ENCODE results near the gene PPP1R14B.

Gene PPP1R14B, protein sequence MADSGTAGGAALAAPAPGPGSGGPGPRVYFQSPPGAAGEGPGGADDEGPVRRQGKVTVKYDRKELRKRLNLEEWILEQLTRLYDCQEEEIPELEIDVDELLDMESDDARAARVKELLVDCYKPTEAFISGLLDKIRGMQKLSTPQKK

DNA sequence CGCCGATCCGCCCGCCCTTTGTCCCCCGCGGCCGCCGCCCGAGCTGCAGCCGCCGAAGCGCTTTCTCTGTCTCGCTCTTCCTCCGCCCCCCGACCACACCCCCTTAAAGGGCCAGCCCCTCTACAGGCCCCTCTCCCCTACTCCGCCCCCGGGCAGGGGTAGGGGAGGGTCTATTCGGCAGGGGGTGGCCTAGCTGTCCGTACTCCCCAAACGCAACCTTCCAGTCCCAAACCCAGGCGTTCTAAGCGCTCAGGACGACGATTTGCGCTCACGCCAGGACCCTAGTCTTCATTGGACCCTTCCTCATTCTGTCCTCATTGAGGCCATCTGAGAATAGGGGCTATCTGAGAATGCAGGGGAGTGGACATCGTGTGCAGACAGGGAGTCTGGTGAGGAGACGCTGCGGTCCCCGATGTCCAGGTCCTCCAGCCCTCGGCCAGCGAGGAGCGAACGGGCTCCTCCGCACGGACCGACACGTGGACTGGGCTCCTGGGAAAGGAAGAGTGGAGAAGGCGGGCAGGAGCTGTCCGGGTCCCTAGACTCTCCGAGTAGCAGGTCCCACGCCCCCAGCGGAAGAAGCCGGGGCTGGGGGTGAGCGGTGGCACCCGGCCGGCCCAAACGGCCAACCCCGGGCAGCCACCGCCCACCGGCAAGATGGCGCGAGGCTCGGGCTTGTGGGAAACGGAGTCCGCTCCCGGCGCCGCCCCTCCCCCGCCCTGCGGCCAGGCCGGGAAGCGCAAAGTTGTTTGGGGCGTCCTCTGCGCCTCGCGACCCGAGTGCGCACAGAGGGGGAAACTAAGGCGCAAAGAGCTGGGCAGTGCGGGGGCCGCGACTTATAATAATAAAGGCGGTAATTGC, at the start of gene PPP1R14B:
Gene PPP1R14B (minus strand): TSS at position 73 of the 858 bp plus-strand sequence. CDS start 270 bp downstream, outside the sequence.
- peak; percentile 91 to 92 for DNase-seq

DNA sequence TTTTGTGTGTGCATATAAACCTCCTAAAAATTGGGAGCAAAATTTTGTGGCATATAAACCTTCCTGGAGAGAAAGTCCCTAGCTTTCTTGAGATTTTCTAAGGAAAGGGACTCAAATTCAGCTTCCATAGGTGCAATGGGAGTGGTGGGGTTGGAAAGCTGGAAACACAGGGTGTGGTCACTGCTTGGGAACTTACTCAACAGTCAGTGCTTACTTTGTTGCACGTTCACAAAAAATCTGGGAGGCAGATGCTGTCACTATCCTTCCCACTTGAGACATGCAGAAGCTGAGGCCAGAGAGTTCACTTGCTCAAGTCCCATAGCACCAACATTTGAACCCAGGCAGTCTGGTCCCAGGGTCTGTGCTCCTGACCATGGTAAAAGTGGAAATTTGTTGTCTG, 49.5 kb upstream of the PPP1R14B start:
- no peak for DNase-seq

DNA sequence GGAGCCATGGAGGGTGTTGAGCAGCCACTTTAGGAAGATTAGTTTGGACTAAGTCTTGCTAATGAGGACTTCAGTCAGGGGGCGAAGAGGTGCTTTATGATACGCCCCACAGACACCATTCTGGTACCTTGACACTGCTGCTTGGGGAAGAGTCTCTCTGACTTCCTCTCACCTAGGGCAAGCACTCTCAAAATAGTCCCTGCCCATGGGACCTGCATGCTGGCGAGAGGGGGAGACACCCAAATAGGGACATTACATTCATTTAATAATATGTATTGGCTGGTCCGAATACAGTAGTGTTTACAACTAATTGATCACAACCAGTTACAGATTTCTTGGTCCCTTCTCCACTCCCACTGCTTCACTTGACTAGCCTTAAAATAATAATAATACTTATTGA, 49.0 kb upstream of the PPP1R14B start:
- no peak for DNase-seq

DNA sequence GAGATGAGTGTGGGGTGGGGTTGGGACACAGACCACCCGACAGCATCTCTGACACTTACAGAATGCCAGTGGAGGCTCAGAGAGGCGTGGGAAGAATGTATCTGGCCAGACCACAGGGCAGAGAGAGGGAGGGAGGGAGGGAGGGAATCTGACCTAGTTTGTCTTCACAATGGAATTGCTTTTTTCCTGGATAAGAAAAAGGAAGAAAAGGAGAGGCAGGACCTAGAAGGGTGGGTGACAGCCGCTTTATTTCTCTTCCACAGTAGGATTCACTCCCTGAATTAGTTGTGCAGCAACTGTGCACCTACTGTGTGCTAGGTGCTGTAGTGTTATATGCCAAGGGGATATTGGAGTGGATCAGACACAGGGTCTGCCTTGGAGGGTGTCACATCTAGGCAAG, 48.0 kb upstream of the PPP1R14B start:
- DNase-seq: no peak

DNA sequence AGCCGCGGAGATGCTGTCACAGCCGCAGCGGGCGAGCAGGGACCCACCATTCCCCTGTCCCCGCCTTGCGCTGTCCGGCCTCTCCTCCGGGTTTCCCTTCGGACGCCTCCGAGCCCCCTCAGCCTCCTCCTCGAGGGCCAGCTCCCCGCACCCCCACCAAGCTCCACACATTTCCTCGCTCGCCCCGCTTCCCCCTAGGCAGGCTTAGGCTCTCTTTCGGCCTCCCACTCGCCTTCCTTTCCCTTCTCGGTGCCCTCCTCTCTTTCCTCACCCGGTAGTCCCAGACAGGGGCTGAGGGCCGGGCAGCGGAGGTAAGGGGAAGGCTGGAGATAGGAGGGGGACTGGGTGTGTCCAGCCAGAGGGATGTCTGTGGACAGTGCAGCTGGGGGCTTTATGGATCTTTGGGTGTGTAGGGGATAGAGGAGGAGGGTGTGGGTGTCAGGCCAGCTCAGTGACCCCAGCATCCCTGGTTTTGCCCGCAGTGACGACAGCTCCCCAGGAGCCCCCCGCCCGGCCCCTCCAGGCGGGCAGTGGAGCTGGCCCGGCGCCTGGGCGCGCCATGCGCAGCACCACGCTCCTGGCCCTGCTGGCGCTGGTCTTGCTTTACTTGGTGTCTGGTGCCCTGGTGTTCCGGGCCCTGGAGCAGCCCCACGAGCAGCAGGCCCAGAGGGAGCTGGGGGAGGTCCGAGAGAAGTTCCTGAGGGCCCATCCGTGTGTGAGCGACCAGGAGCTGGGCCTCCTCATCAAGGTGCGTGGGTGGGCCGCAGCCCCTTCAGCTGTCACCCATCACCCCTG, 45.9 kb upstream of the PPP1R14B start:
- no peak for DNase-seq

DNA sequence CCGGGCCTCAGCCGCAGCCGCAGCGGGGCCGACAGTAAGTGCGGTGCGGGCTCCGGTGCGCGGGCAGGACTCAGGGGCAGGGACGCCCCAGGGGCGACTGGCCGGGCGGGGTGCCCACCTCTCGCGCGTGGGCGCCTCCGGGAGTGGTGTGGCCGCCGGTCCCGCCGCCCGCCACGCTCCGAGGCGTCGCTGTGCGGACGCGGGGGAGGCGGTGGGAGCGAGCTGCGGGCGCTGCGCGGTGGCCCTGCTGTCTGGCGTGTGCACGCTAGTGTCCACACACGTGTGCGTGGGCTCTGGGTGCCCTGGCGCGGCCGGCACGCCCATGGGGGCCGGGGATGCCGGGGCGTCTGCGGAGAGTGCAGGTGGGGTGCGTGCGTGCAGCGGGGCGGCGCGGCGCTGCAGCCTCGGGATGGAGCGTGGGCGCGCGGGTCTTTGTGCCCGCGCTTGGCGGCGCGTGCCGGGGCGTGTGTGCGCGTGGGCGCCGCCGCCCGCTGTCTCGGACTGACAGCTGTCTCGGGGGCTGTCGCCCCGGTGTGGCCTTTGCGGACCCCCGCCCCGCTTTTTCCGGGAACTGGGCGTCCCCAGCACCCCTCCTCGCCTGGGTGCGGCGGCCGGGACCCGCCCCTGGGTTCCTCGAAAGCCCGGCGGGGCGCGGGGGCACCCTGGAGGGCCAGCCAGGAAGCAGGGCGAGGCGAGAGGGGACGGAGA, 45.2 kb upstream of the PPP1R14B start:
- no peak for DNase-seq

DNA sequence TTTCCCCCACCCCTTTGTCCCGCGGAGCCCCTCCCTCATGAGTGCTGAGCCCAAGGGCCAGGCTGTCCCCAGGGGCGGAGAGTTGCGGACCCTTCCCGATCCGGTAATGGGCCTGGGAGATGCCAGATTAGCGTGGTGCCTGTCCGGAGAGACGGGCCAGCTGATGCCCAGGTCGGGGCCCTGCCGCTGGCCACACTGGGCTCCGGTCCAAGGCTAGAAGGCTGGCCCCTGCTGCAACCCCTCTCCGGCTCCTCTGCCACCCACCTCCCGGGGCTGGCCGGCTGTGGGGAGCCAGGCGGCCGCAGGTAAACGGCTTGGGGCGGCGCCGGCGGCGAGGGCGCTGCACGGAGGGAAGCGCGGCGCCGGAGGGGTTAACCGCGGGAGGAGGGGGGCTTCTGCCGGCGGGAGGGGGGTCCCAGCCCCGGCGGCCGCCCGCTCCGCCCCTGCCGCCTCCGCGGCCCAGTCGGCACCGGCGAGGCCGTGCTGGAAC, 44.6 kb upstream of the PPP1R14B start, which contains the start of gene KCNK4:
Gene KCNK4 (plus strand): TSS at position 41 of the 490 bp plus-strand sequence. CDS start 1,717 bp downstream, outside the sequence.
- DNase-seq: no peak

DNA sequence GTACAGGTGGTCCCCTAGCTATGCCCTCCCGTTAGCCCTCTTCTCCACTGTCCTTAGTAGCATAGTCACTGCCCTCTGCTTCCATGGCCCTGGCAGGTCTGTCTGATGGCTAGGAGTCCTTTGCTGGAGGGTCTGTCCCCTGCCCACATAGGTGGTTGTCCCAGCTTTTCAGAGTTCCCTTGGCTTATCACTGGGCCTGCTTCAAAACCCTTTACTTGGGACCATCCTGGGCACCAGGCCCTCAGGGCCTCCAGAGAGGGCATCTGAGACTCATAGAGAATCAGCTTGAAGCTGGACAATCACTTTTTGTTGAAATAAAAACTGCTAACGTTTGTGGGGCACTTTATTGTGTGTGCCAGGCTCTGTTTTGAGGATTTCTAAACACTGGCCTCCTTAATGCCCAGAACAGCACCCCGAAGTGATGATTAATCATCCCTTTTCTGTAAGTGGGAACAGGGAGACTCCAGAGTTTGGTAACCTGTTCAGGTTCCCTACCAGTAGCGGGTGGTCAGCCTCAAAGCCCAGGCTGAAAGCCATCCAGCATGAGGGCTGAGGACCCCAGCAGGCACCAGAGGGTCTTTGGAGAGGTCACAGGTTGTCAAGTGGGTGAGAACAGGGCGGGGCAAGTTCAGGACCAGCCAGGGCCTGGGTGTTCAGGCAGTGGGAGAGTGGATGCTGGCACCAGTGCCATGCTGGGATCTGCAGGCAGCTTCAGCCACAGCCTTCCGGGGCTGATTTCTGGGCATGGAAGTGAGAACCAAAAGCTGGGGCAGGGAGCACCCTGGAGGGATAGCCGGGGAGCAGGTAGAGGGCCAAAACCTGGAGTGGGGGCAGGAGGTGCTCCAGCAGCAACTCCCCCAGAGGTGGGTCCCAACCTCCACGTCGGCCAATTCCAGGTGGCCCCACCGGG, 43.9 kb upstream of the PPP1R14B start:
- DNase-seq: no peak

DNA sequence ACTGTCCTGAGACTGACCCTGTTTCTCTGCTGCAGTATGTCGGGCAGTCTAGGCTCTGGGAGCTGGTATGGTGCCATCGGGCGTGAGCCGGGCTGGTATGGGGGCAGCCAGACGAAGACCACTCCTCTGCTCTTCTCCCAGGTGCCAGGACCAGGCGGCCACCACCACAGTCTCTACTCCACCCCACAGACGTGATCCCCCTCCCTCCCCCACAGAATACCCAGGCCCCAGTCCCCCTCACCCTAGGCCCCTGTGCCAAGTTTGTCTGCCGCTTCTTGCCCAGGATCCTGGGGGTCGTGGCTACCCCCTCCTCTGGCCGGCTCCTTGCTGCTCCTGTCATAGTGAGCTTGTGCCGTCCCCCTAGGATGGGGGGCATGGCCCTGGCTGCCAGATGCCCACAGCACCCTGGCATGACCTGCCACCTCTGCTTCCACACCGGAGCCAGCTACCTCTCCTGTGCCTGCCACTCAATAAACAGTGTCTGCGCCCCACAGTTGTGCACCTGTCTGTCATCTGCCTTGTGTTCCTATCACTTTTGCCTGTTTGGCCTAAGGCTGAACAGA, 42.3 kb upstream of the PPP1R14B start:
- no peak for DNase-seq

DNA sequence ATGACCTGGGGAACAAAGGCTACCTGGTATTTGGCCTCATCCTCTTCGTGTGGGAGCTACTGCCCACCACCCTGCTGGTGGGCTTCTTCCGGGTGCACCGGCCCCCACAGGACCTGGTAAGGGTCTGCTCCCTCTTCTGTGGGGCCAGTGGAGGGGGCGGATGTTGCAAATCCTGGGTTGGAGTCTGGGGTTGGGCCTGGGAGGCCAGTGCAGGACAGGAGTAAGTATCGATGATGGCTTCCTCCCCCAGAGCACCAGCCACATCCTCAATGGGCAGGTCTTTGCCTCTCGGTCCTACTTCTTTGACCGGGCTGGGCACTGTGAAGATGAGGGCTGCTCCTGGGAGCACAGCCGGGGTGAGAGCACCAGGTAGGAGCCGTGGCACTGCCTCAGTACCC, 41.6 kb upstream of the PPP1R14B start:
- no peak for DNase-seq

DNA sequence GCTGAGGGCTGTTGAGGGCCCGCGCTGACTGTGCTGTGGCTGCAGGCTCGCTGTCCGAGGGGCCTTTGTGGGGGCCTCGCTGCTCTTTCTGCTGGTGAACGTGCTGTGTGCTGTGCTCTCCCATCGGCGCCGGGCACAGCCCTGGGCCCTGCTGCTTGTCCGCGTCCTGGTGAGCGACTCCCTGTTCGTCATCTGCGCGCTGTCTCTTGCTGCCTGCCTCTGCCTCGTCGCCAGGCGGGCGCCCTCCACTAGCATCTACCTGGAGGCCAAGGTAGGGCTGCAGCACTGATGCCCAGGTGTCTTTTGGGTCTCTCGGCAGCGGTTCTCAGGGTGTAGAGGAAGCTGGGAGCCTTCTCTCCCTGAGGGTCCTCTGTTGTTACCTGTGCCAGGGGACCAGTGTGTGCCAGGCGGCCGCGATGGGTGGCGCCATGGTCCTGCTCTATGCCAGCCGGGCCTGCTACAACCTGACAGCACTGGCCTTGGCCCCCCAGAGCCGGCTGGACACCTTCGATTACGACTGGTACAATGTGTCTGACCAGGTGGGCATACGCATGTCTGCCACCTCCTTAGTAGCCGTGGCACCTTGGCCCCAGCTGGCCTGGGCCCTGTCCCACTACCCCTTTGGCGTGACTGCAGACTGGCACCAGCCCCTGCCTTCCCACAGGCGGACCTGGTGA, 41.1 kb upstream of the PPP1R14B start:
- no peak for DNase-seq

DNA sequence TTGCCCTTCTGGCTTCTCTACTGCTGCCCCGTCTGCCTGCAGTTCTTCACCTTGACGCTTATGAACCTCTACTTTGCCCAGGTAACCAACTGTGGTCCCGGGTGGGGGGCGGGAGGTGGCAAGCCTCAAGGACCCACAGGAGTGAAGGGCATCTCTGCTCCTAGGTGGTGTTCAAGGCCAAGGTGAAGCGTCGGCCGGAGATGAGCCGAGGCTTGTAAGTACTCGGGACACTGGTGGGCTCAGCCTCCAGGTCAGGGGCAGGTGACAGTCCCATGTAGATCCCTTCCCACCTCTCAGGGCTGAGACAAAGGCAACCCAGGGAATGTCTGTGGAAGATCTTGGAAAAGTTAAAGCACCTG, 40.0 kb upstream of the PPP1R14B start:
- no peak for DNase-seq

DNA sequence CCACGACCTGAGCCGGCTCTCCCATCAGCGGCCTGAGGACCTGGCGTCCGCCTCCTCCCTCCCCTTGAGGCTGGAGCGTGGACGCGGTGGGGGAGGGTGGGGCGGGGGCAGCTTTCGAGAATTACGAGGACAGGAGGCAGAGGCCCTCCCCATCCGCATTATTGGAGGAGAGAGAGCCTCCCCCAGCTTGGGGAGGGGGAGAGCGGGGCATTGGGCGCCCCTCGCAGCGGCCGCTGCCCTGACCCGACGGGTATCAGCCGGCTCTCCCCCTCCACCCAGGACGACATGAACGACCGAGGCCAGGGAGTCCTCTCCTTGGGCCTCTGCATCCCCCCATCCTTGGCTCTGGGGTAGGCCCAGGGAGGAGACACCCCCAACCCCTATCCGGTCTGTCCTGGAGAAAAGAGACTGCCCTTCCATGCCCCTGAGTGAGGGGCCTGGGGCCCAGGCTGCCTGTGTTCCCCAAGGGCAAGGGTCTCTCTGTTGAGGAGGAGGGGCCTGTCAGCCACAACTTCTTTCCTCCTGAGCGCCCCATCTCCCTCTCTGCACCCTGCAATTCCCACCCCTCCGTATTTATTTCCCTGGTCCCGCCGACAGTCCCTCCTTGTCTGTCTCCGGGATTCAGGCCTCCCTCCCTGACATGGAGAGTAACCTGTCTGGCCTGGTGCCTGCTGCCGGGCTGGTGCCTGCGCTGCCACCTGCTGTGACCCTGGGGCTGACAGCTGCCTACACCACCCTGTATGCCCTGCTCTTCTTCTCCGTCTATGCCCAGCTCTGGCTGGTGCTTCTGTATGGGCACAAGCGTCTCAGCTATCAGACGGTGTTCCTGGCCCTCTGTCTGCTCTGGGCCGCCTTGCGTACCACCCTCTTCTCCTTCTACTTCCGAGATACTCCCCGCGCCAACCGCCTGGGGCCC, 39.4 kb upstream of the PPP1R14B start:
- DNase-seq: no peak

DNA sequence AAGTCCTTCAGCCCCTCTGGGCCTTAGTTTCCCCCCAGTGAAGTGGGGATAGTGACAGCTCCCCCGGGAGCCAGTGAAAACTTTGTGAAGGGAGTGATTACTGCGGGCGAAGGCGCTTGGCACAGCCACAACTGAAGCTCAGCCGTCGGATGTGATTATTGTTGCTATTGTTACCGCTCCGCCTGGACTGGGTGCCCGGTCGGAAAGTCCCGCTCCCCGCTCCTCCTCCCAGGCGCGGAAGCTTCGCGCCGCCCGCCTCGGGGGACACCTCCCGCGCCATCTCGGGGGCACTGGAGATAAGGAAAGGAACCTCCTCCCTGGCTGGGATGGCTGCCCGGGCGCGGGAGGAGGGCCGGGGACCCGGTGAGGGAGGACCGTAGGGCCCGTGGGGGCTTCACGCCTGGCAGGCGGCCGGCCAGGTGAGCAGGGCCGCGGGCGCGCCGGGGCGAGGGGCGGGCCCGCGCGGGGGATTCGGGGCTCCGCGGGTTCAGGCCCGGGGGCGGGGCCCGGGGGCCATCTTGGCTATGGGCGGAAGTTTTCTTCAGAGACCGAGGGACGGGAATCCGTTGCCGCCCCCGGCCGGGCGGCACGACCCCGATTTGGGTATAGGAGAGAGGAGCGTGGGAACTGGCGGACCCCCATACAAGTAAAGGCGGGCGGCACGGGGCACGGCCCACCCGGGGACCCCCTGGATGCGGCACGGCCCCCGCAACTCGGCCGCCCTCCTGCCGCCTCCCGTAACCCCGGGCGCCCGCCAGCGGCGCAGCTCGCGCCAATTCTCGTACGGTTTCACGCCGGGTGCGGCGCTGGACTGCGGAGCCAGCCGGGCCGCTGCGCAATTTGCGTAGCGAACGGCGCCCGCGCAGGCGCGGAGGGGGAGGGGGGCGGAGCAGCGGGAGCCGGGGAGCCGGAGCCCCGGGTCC, 38.5 kb upstream of the PPP1R14B start, which contains the start of gene GPR137:
Gene GPR137 (plus strand): TSS at position 887 of the 923 bp plus-strand sequence. CDS start 677 bp downstream, outside the sequence.
- DNase-seq: peak; percentile 62 to 84

DNA sequence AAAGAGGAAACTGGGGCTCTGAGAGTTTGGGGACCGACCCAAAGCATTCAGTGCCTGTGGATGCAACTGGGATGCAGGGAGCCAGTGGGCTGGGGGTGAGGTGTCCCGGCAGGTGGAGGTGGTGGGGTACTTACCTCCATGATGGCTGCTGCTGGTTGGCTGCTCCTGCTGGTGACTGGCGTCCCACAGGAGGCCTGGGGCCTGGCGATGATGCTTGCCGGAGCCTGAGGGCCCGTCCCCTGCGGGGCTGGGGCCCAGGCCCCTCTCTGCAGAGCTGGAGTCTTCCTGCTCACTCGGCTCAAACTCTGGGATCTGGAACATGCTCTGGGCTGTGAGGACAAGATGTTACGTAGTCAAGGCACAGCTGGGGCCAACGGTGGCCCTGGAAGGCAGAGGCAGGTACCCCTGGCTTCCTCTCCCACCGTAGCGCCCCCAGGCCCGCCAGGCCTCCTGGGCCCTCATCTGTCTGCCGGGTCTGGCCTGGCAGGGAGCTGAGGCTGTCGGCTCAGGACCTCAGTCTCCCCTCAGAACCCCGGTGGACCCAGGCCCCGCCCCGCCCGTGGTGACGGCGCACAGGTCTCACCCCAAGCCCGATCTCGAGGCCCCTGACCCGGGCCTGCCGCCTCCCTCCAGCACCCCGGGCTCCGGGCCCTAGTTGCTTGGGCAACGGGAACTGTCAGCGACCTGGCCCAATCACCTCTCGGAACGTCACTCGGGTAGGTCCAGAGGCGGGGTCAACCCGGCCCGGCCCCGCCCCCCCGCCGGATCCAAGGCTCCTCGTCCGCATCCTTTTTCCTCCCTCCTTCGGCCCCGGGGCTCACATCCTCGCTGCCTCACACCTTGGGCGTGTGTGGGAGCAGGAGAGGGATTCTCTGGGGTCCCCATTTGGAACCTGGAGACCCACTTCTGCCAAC, 37.6 kb upstream of the PPP1R14B start, which contains the start of gene BAD:
Gene BAD (minus strand): TSS at position 618 of the 914 bp plus-strand sequence. CDS start 297 bp downstream, at position 321.
- peak; percentile 85 to 92 for DNase-seq

DNA sequence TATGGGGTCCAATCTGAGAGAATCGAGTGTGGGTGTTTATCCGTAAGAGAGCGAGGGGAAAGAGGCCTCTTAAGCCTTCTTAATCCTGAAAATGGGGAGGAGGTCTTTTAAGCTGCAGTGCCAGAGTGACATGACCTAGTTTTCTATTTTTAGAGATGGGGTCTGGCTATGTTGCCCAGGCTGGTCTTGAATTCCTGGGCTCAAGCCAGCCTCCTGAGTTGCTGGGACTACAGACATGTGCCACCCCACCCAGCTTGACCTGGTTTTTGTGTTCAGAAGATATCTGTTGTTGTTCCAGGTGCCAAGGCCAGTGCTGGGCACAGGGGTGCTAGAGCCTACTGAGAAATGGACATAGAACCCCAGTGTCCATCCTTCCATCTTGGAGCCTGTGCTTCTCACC, 36.3 kb upstream of the PPP1R14B start:
- no peak for DNase-seq
